Vagina (tissue), 2 donors: ENCODE results near the gene SAXO2.

Experiments
- POLR2AphosphoS5 ChIP-seq, 2 donors: sonication (generic); formaldehyde crosslinking; IDR thresholded peaks; one replicate each; pipeline ENCODE4 v1.9.0; 2017; ENCODE audit warnings: antibody characterized with exemption in 2 of 2, mild to moderate bottlenecking in 2 of 2, low read depth in 1 of 2; ENCODE audit not compliant: insufficient read depth in 1 of 2
- TF ChIP-seq, protein P1 (sequence below), 3 experiments: fragments of 450-650 bp in 2 of 3; fragments of 200-600 bp in 1 of 3; sonication (generic) in 1 of 3; IDR thresholded peaks; one replicate each; pipeline ENCODE4 v1.5.1; 2017 to 2019; ENCODE audit warnings: antibody characterized with exemption in 3 of 3, mild to moderate bottlenecking in 2 of 3, moderate library complexity in 2 of 3

DNA sequence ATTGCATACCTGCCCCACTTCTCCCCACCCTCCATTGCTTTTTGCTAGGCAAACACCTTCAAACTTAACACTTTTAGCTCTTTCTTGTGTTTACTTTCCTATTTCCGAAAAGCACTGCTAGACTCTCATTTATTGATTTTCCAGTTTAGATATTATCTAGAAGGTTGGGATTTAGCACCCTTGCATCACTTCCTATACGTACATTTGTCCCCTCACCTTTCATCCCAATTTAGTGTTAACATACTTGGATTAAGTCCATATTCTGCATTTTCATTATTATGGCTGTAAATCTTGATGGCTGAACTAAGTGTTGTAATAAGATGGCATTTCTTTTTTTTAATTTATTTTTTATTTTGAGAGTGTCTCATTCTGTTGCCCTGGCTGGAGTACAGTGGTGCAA lies 47.2 kb downstream of the SAXO2 start:
- no peak for TF ChIP-seq POLR2AphosphoS5 (IDR thresholded peaks at IDR 0.05; ENCODE audit: insufficient read depth in 1 of 2, low read depth in 1 of 2)
- TF ChIP-seq, protein P1, sequence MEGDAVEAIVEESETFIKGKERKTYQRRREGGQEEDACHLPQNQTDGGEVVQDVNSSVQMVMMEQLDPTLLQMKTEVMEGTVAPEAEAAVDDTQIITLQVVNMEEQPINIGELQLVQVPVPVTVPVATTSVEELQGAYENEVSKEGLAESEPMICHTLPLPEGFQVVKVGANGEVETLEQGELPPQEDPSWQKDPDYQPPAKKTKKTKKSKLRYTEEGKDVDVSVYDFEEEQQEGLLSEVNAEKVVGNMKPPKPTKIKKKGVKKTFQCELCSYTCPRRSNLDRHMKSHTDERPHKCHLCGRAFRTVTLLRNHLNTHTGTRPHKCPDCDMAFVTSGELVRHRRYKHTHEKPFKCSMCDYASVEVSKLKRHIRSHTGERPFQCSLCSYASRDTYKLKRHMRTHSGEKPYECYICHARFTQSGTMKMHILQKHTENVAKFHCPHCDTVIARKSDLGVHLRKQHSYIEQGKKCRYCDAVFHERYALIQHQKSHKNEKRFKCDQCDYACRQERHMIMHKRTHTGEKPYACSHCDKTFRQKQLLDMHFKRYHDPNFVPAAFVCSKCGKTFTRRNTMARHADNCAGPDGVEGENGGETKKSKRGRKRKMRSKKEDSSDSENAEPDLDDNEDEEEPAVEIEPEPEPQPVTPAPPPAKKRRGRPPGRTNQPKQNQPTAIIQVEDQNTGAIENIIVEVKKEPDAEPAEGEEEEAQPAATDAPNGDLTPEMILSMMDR (IDR thresholded peaks at IDR 0.05), result no peak
